Measurements from ENCODE around the gene ANO3. TPM values are rescaled to one million over a fixed set of nuclear protein-coding genes. Genes with fewer than 3 reads are reported as not detected.

The ANO3 gene
- total RNA-seq, 2 experiments from 2014 or later = not detected

DNA sequence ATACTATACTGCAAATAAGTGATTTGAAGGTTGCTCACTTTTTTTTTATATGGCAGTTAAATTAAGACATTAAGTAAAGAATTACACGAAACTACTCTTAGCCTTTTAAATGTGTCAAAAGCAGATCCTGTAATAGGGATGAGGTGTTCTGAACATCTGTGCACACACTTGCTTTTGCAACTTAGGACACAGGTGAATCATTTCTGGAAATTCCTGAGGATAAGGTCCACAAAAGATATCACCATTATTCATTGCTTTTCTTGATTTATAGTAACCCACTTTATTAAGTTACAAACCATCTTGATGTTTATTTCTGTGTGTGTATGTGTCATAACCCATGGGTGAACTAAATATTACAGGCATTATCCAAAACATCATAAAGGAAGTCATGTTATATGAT lies 334.0 kb downstream of the ANO3 start:
- ATAC-seq (ENCODE audit: low read depth) (no peak), DNase-seq (no peak)
- H3K27ac Mint-ChIP-seq = no peak overlapping the region
- H3K36me3 Mint-ChIP-seq = no peaks in the 10 kb centered on the region
- POLR2A ChIA-PET = no interaction called here
- H3K4me1 Mint-ChIP-seq = no peaks in the 10 kb centered on the region
- H3K27me3 Mint-ChIP-seq = no peaks in the 10 kb centered on the region
- H3K9me3 Mint-ChIP-seq = no peaks in the 10 kb centered on the region
- H3K4me3 Mint-ChIP-seq = no peak overlapping the region

- Mint-ChIP-seq H3K36me3 (no peaks in the 10 kb centered on the region), H3K4me1 (no peaks in the 10 kb centered on the region), H3K9me3 (peaks cover 6% of the 10 kb centered on the region), H3K27me3 (no peaks in the 10 kb centered on the region), H3K4me3 (no peak overlapping the region), H3K27ac (no peak overlapping the region)
- ATAC-seq (ENCODE audit: low read depth) = no peak
- POLR2A ChIA-PET = no interaction called here
- no peak for DNase-seq
Observed at GRCh38 chr11:26675233-26675928, 343.5 kb downstream of the ANO3 start.

DNA sequence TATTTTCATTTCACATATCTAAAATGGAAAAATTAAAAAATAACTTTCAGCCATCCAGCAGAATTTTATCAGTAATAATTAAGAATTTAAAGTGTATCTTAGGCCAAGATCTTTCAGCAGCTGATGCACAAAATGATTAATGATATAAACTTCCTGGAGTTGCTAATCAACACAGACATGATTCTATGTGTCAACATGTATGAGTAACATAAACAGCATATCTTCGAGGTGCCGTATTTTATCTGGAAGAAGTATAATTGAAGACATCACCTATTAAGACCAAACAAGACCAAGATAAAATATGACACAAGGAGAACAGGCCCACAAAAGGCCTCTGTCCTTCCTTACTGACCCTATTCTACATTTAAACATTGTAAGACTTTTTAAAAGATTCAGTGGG lies 344.7 kb downstream of the ANO3 start:
- no peak for ATAC-seq (ENCODE audit: low read depth)
- Mint-ChIP-seq H3K4me3 (no peak overlapping the region), H3K36me3 (no peaks in the 10 kb centered on the region), H3K4me1 (no peaks in the 10 kb centered on the region), H3K27ac (no peak overlapping the region), H3K9me3 (peaks cover 6% of the 10 kb centered on the region), H3K27me3 (no peaks in the 10 kb centered on the region)
- no peak for DNase-seq
- POLR2A ChIA-PET = no interaction called here

GRCh38 chr11:26677566-26677965 lies 345.6 kb downstream of the ANO3 start:
- Mint-ChIP-seq H3K4me3 (no peak overlapping the region), H3K27me3 (no peaks in the 10 kb centered on the region)
- no peak for ATAC-seq (ENCODE audit: low read depth)

DNA sequence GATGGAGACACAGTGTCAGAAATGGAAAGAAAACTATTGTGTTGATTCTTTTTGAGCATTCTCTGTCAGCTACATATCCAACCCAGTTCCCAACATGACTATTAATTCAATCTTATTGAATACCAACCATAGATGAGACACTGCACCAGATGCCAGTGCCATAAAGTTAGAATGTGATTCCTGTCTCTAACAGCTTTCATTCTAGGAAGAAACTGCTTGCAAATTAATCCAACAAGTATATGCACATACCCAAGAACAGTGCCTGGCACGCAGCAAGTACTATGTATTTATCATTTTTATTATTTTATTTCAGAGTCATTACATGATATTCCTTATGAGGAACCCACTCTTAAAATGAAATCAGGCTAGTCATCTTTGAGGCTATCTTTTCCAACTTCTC lies 355.4 kb downstream of the ANO3 start:
- ATAC-seq (ENCODE audit: low read depth) = no peak
- H3K27me3 Mint-ChIP-seq = no peaks in the 10 kb centered on the region
- no peaks in the 10 kb centered on the region for H3K4me1 Mint-ChIP-seq
- H3K4me3 Mint-ChIP-seq = no peak overlapping the region
- H3K27ac Mint-ChIP-seq = no peak overlapping the region
- H3K36me3 Mint-ChIP-seq = no peaks in the 10 kb centered on the region
- H3K9me3 Mint-ChIP-seq = no peaks in the 10 kb centered on the region
- DNase-seq = no peak
- POLR2A ChIA-PET = no interaction called here

More at GRCh38 chr11:26677566-26677965, 345.6 kb downstream of the ANO3 start:
- Mint-ChIP-seq H3K4me1 (no peaks in the 10 kb centered on the region), H3K36me3 (no peaks in the 10 kb centered on the region), H3K27ac (no peak overlapping the region), H3K9me3 (peaks cover 6% of the 10 kb centered on the region)
- POLR2A ChIA-PET = no interaction called here
- no peak for DNase-seq

GRCh38 chr11:26688701-26689100 lies 356.8 kb downstream of the ANO3 start:
- ATAC-seq (ENCODE audit: low read depth) = no peak
- H3K36me3 Mint-ChIP-seq = no peaks in the 10 kb centered on the region
- POLR2A ChIA-PET = no interaction called here
- no peaks in the 10 kb centered on the region for H3K9me3 Mint-ChIP-seq
- H3K27me3 Mint-ChIP-seq = no peaks in the 10 kb centered on the region
- H3K4me3 Mint-ChIP-seq = no peak overlapping the region
- H3K27ac Mint-ChIP-seq = no peak overlapping the region
- DNase-seq = no peak
- no peaks in the 10 kb centered on the region for H3K4me1 Mint-ChIP-seq

- H3K27me3 Mint-ChIP-seq = no peaks in the 10 kb centered on the region
- no peak overlapping the region for H3K4me3 Mint-ChIP-seq
- no peaks in the 10 kb centered on the region for H3K36me3 Mint-ChIP-seq
- H3K27ac Mint-ChIP-seq = no peak overlapping the region
- ATAC-seq (ENCODE audit: low read depth) = no peak
- H3K9me3 Mint-ChIP-seq = no peaks in the 10 kb centered on the region
- POLR2A ChIA-PET = no interaction called here
- DNase-seq = no peak
- H3K4me1 Mint-ChIP-seq = no peaks in the 10 kb centered on the region
Observed at GRCh38 chr11:26696330-26696729, 364.4 kb downstream of the ANO3 start.

DNA sequence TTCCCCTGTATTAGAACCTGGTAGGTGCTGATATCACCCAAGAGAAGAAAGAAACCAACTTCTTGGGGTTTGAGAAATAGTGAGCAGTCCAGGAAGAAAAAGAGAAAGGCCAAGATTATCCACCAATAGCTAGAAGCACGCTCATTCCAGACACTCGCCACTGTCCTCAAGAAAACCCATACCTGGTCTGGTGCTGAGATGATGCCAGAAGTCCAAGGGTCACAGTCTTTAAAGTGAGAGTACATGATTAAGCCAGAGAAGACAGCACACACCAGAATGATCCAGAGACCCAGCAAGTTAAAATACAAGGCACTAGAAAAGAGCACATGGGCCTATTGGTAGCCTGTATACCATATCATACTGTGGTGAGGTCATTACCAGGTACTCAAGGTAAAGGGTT lies 366.3 kb downstream of the ANO3 start:
- POLR2A ChIA-PET = no interaction called here
- no peaks in the 10 kb centered on the region for H3K36me3 Mint-ChIP-seq
- no peaks in the 10 kb centered on the region for H3K9me3 Mint-ChIP-seq
- no peaks in the 10 kb centered on the region for H3K27me3 Mint-ChIP-seq
- no peak for DNase-seq
- no peaks in the 10 kb centered on the region for H3K4me1 Mint-ChIP-seq
- ATAC-seq (ENCODE audit: low read depth) = no peak
- H3K4me3 Mint-ChIP-seq = no peak overlapping the region
- H3K27ac Mint-ChIP-seq = no peak overlapping the region

- POLR2A ChIA-PET = no interaction called here
- Mint-ChIP-seq H3K4me1 (no peaks in the 10 kb centered on the region), H3K27ac (no peak overlapping the region), H3K27me3 (no peaks in the 10 kb centered on the region), H3K36me3 (no peaks in the 10 kb centered on the region), H3K4me3 (no peak overlapping the region), H3K9me3 (no peaks in the 10 kb centered on the region)
- ATAC-seq (ENCODE audit: low read depth) (no peak), DNase-seq (no peak)
Observed at GRCh38 chr11:26700574-26701235, 368.8 kb downstream of the ANO3 start.

- H3K4me1 Mint-ChIP-seq = no peaks in the 10 kb centered on the region
- POLR2A ChIA-PET = no interaction called here
- DNase-seq (no peak), ATAC-seq (ENCODE audit: low read depth) (no peak)
- no peaks in the 10 kb centered on the region for H3K36me3 Mint-ChIP-seq
- H3K27me3 Mint-ChIP-seq = no peaks in the 10 kb centered on the region
- H3K27ac Mint-ChIP-seq = no peak overlapping the region
- no peak overlapping the region for H3K4me3 Mint-ChIP-seq
- no peaks in the 10 kb centered on the region for H3K9me3 Mint-ChIP-seq
Observed at GRCh38 chr11:26702406-26702805, 370.5 kb downstream of the ANO3 start.

DNA sequence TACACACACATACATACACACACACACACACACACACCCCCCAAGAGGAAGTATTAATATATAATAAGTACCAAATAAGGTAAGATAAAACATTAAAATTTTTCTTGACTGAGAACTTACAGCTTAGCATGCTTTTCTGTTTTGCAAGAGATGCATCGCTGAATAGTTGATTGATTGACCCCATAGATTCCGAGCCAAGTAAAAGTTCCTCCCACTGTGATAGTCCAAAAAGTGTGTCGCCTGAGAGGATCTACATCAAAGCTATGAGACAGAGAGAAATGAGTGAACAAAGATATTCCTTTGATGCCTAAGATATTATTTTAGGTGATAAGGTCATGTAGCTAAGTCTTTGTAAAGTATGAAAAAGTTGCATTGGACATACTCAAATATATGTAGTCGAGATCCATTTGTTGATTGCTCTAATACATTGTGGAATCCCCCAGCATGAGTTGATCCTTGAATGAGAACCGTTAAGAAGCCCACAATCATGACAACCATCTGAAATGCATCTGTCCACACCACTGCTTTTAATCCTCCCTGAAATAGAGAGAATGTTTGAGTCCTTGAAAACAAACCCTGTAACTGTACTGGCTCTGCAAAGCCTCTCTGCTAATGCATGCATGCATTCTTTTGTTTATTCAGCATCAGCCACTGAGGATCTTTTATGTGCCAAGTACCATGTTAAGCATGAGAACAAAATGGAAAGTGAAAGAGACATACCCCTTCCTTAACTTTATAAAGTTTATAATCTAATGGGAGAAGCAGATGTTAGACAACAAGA lies 371.7 kb downstream of the ANO3 start:
- Mint-ChIP-seq H3K9me3 (no peaks in the 10 kb centered on the region), H3K4me3 (no peak overlapping the region), H3K27me3 (no peaks in the 10 kb centered on the region), H3K36me3 (no peaks in the 10 kb centered on the region), H3K27ac (no peak overlapping the region), H3K4me1 (no peaks in the 10 kb centered on the region)
- DNase-seq (no peak), ATAC-seq (ENCODE audit: low read depth) (no peak)
- POLR2A ChIA-PET = no interaction called here

DNA sequence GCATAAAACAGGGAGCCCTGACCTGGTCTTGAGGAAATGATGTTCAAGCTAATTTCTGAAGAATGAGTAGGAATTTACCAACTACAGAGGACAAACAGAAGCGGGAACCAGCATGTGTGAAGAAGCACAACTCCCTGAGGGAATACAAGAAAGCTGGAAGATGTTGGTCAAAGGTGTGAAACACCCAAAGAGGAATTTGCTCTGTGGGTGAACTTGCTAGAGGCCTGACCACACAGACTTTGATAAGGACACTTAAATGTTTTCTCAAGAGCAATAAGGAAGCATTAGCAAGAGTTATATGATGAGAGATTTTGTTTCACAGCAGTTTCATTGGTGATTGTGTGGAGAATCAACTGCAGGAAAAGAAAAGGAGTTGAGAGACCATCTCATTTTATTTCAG lies 372.3 kb downstream of the ANO3 start:
- Mint-ChIP-seq H3K4me1 (no peaks in the 10 kb centered on the region), H3K27ac (no peak overlapping the region)
- POLR2A ChIA-PET = no interaction called here

DNA sequence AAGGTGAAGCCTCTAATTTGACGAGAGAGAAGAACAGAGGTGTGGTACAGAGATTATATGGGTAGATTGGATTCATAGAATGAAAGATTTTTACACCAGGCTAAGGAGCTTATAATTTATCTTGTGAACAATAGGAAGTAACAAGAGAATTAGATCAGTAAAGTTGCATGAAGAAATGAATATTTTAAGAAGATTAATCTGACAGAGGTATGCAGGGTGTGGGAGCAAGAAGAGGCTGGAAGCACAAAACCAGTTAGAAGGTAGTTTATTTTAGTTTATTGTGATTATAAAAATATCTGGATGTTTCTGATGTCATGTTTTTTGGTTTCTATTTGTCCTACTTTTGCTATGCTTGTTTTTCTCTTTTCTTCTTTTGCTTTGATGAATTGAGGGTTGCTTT lies 374.3 kb downstream of the ANO3 start:
- no peaks in the 10 kb centered on the region for H3K27me3 Mint-ChIP-seq

More for the DNA sequence above, 372.3 kb downstream of the ANO3 start:
- ATAC-seq (ENCODE audit: low read depth) = no peak
- no peaks in the 10 kb centered on the region for H3K9me3 Mint-ChIP-seq
- no peak for DNase-seq
- no peaks in the 10 kb centered on the region for H3K27me3 Mint-ChIP-seq
- H3K36me3 Mint-ChIP-seq = no peaks in the 10 kb centered on the region
- H3K4me3 Mint-ChIP-seq = no peak overlapping the region

More for the DNA sequence above, 374.3 kb downstream of the ANO3 start:
- POLR2A ChIA-PET = no interaction called here
- H3K4me3 Mint-ChIP-seq = no peak overlapping the region
- DNase-seq = no peak
- no peaks in the 10 kb centered on the region for H3K36me3 Mint-ChIP-seq
- no peak overlapping the region for H3K27ac Mint-ChIP-seq
- H3K9me3 Mint-ChIP-seq = no peaks in the 10 kb centered on the region
- H3K4me1 Mint-ChIP-seq = no peaks in the 10 kb centered on the region
- no peak for ATAC-seq (ENCODE audit: low read depth)
